ENCODE data around the gene DEUP1.
"Not testable (repeated sequence)": the region's sequence is repeated elsewhere in the genome, so short reads cannot be mapped to it uniquely, and the experiment has no call there.

The DEUP1 gene, protein sequence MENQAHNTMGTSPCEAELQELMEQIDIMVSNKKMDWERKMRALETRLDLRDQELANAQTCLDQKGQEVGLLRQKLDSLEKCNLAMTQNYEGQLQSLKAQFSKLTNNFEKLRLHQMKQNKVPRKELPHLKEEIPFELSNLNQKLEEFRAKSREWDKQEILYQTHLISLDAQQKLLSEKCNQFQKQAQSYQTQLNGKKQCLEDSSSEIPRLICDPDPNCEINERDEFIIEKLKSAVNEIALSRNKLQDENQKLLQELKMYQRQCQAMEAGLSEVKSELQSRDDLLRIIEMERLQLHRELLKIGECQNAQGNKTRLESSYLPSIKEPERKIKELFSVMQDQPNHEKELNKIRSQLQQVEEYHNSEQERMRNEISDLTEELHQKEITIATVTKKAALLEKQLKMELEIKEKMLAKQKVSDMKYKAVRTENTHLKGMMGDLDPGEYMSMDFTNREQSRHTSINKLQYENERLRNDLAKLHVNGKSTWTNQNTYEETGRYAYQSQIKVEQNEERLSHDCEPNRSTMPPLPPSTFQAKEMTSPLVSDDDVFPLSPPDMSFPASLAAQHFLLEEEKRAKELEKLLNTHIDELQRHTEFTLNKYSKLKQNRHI

DNA sequence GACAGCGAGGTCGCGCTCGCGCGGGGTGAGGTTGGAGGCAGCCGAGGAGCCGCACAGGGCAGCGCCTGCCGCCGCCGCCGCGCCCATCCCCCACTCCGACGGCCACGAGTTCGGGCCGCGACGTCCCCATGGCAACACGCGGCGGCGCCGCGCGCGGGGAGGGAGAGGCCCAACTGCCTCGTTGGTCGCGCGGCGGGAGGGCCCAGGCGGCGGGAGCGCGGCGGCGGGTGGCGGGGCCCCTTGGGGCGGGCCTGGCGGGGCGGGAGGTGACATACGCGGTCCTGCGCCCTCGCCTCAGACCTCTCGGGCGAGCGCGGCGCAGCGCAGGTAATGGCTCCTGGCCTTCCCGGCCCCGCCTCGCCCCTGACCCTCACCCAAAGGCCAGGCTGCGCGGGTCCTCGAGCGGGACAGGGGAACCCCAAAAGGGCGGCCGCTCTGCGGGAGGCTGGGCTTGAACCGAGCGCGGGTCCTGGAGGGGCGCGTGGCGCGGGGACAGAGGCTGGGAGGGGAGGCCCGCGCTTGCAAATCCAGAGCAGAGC, at the start of gene DEUP1:
Gene DEUP1 (plus strand): TSS at position 297 of the 539 bp plus-strand sequence. CDS start 1,518 bp downstream, outside the sequence.
- no peak for DNase-seq (ENCODE audit: low read depth)

DNA sequence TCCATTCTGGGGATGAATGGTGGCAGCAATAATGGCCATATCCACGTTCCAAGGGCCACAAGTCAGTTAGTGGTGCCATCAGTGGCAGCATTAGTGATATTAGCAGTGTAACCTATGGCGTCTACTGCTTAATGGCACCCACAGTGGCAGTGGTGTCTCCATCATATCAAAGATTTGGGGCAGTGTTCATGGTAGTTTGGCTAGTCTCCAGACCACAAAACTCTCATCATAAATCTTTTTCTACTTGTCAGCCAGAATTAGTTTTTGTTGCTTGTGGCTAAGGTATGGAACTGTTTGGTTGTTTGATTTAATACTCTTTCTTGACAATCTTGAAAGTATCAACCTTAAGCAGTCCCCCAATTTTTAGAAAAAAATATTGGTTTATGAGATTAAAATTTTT, 45.1 kb upstream of the DEUP1 start:
- no peak for DNase-seq (ENCODE audit: low read depth)

DNA sequence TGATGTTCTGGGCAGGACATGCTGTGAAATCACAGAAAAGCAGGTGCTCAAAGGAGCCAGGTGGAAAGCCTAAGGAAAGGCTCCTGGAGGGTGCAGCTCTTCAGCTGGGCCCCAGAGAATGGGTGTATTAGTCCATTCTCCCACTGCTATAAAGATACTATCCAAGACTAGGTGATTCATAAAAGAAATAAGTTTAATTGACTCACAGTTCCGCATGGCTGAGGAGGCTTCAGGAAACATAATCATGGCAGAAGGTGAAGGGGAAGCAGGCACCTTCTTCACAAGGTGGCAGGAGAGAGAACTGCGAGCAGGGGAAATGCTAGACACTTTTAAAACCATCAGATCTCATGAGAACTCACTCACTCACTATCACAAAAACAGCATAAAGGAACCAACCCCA, 43.1 kb upstream of the DEUP1 start:
- no peak for DNase-seq (ENCODE audit: low read depth)

DNA sequence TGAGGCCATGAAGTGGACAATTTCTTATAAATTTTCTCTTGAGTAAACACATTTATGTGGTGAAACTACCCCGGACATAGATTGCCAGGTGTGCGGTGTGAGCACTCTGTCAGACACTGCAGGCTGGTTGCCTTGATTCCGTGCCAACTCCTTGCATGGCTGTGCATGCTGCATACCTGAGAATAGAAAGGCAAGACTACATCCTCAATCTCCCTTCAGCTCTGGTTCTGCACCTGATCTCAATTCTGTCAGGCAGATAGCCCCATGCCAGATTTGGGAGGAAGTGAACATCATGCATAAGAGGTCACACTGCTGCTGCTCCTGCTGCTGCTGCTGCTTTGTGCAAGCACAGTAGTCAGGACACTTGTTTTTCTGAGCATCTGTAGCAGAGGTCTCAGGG, 42.5 kb upstream of the DEUP1 start:
- no peak for DNase-seq (ENCODE audit: low read depth)

DNA sequence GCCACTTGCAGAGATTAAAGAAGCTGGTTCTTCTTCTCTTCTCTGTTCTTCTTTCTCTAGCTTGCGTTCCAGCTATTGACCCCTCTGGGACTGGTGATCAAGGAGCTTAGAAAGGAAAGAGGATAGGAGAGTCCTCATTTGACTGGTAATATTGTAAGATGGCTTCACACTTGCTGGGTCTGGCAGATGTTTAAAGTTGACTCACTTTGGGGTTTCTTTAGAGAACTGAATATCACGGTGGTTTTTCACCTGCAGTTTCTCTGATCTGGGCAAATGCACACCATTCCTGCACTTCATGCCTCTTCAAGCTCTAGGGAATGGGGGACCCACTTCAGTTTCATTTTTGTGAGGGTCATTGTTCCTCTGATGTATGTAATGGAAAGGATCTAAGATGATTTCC, 41.8 kb upstream of the DEUP1 start:
- no peak for DNase-seq (ENCODE audit: low read depth)

DNA sequence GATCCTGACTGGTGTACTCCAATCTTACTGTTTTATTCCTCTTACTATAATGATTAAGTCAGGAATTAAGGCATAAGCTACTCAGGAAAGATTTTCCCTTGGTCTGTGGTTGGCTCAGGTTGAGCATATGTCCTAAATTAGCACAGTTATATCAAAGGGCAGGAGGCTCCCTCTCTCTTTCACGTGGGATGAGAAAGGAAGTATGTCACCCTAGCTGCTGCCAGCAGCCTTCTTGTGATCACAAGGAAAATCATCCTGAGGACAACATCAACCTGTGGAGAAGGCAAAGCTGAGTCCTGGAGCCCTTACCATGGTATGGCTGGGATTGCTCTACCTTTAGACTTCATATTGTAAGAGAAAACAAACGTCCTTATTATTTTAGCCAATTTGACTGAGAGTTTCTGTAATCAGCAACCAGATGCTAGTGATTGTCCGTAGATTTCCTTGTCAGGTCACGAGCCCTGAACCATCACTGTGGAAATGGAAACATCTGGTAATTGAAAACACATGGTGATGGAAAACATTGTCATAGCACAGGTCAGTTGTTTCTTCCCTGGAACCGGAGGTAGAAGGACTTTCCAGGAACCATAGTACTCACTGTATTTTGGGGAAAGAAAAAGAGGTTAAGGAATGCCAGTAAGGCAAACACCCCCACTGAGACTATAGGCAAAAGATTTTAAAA, 40.6 kb upstream of the DEUP1 start:
- DNase-seq (ENCODE audit: low read depth): no peak

DNA sequence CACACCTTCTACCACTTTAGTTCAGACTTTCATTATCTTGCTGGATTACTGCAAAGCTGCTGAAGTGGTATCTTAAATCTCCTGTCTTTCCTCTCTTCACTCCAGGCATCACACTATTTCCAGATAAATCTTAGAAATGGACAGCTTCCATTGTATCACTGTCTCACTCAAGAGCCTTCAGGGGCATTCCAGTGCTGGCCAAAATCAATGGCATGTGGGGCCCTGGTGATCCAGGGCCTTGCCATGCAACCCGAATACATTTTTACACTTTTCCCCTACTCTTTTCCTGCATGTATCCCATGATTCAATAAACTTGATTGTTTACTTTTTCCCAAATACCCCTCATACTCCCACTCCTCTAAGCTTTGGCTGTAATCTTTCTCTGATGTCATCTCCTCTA, 39.4 kb upstream of the DEUP1 start:
- no peak for DNase-seq (ENCODE audit: low read depth)

DNA sequence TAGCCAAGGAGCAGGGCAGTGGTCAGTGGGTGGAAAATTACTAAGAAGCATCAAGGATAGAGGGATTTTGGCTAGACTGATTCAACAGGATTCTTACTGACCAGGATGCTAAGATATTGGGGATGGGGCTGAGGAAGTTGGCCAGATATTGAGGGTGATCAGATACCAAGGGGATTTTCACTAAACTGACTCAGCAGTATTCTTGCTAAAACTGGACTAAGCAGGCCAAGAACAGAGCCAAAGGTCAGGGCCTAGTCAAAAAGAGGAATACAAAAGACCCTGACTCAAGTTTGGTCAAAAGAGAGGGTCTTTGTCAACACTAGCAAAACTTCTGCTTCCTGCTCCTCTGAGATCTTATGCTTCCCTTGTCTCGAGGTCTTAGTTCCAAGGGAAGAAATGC, 38.6 kb upstream of the DEUP1 start:
- DNase-seq (ENCODE audit: low read depth): no peak

DNA sequence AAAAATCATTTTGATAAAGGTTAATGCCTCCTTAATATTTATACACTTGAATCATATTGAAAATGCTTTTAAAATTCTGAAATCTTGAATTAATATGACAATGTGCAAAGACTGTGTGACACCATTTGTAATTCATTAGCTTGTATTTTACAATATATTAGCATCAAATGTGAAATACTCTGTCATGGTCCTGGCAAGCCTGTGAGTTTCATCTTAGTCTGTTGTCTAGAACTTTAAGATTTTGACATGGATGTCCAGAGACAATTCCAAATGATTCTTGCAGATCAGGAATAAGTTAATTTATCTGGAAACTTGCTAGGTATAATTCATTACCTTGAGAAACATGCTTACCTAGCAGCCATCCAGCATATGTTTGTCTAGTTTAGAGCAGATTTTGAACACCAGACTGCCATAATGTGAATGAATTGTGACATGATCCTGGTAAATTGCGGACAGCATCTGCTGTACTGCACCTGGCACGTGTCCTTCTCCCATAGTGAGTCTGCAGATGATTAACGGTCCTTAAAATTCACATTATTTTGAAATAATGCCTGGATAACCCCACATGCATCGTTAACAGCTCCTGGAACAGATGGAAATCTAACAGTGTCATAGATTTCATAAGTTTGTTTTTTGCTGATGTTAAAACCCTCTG, 34.5 kb upstream of the DEUP1 start:
- no peak for DNase-seq (ENCODE audit: low read depth)

DNA sequence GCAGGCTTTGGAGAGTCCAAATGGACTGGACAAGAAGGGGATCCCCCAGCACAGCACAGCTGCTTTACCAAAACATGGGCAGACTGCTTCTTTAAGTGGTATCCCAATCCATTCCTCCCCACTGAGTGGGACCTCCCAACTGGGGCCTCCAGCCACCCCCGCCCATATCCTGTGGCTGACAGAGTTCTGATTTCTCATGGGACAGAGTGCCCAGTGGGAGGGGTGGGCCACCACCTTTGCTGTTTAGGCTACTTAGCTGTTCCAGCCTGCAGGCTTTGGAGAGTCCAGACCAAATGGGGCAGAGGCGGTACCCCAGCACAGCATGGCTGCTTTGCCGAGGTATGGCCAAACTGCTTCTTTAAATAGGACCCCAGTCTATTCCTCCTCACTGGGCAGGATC, 26.9 kb upstream of the DEUP1 start:
- no peak for DNase-seq (ENCODE audit: low read depth)

DNA sequence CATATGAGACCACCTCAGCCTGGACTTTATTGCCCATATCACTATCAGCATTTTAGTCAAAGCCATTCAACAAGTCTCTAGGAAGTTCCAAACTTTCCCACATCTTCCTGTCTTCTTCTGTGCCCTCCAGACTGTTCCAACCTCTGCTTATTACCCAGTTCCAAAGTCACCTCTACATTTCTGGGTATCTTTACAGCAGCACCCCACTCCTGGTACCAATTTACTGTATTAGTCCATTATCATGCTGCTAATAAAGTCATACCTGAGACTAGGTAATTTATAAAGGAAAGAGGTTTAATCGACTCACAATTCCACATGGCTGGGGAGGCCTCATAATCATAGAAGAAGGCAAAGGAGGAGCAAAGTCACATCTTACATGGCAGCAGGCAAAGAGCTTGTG, 16.1 kb upstream of the DEUP1 start:
- DNase-seq (ENCODE audit: low read depth): not testable (repeated sequence)

DNA sequence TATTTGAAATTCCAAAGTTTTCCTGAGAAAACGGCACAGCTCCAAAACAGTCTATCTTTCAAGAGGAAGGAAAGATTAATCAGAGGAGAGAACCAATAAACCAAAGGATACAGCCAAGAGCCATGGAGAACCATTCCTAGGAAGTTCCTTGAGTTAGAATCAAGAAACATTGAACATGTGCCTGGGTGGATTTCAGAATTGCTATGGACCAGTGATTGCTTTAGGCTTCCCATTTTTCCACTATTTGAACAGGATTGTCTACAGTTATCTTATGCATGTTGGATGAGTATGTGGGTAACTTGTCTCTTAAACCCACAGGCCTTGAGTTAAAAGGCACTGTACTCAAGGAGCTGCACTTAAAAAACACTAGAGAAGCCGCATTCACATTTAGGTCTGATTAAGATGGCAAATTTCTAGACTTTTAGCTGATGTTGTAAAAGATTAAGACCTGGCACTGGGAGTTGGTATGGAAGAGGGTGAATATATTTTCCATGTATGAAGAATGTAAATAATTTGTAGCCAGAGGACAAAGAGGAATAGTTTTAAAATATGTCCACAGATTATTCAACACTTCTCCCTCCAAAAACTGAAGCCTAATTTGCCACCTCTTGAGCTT, 11.2 kb upstream of the DEUP1 start:
- DNase-seq (ENCODE audit: low read depth): no peak

DNA sequence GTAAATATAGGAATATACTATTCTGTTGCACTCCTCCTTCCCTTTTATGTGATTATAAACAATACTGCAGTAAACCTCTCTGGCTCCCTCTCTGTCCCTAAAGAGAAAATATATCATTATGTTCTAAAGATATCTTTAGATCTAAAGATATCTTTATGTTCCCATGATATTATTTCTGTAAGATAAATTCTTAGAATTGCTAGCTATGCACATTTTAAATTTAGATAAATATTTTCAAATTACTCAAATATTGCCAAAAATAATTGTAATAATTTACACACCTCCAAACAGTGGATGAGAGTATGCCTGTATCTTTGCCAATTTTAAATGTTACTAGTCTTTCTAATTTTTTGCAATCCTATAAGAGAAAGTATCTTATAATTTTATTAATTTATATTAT, 10.3 kb upstream of the DEUP1 start:
- DNase-seq (ENCODE audit: low read depth): no peak

DNA sequence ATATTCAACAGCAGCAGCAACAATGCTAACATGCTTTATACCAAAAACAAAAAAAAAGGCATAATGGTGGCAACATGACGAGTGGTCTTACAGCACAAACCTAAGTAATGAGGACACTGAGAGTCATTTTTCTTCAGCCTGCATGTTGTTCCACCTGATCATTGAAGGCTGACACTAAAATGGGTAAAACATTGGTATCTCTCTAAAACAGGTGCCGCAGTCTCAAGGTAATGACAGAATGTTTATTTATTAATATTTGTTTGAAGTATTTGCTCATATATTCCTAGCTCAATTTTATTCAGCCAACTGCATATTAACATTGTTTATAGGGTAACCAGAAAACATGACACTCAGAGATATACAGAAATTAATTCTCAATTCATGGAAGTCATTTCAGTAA, 8.3 kb upstream of the DEUP1 start:
- no peak for DNase-seq (ENCODE audit: low read depth)

DNA sequence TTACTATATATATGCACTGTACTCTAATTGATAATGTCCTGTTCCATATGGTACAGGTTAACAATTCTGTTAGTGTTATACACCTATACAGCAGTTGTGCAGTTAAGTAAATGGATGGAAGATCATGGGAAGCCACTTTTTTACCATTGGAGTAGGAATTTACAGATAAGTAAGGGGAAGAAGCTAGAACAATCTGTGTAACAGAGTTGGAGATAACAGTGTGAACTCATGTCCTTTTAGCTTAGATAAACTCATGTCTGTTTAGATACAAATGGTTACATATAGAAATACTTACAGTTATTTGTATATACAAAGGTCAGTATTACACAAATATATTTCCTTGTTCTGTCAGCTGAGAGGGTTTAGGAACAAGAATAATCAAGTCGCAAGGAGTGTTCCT, 6.8 kb upstream of the DEUP1 start:
- no peak for DNase-seq (ENCODE audit: low read depth)

DNA sequence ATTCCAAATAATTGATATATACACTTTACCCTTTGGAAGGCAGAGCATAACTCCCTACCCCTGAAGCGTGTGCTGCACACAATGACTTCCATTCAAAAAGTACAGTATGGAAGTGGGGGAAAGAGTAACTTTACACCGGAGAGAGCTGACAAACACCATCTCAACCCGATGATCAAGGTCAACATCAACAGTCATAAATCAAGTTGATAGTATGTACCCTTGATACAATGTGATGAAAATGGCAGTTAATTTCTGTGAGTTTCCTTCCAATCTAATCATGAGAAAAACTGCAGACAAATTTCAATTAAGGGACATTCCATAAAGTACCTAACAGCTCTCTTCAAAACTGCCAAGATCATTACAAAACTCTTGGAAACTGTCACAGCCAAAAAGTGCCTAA, 6.0 kb upstream of the DEUP1 start:
- DNase-seq (ENCODE audit: low read depth): no peak

DNA sequence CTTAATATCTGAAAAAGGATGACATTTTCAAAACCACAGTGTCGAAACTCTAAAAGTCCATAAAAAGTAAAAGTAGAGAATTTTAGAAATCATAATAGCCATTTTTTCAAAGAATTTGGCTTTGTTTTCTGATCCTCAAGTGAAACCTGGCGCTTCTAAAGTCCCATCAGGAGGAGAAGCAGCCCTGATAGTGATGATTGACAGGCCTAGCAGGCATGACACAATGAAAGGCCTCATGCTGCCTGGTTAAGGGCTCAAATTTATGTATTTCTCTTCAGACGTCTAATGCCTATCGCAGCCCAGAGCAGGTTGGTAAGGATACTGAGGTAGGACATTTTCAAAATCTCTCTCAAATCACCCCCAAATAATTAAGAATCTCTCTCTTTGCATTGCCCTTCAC, 3.9 kb upstream of the DEUP1 start:
- no peak for DNase-seq (ENCODE audit: low read depth)

DNA sequence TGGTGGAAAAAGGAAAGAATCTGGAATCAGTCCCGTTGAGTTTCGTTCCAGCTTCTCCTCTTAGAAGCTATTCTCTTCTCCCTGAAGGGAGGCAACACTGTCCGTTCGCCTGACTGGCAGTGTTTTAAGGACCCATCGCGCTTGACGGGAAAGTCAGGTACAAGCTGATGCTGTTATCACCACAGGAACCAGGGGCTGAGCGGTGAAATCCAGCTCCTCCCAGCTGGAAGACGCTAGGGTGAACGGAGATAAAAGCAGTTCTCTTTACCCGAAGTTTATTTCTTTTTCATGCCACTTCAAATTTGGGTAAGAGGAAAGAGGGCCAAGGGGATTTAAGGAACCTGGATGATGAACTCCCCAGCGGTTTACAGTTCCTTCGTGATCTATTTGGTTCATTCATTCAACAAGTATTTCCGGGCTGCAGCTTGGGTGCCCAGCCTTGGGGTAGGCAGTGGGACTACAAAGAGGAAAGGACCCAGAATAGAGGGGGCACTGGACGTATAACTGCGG, 551 bp upstream of the DEUP1 start:
- DNase-seq (ENCODE audit: low read depth): no peak

DNA sequence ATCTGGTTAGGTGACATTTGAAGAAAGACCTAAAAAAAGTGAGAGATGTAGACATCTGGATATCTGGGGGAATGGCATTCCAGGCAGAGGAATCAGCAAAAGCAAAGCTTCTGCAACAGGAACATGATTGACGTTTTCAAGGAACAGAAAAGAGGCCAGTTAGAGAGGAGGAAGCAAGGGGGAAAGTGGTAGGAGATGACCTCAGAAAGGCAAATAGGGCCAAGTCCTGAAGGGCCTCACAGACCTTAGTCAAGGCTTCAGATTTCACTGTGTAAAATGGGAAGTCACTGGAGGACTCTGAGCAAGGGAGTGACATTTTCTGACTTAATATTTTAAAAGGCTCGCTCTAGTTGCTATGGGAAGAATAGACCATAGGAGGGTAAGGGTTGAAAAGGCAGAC, 9.7 kb downstream of the DEUP1 start:
- no peak for DNase-seq (ENCODE audit: low read depth)

DNA sequence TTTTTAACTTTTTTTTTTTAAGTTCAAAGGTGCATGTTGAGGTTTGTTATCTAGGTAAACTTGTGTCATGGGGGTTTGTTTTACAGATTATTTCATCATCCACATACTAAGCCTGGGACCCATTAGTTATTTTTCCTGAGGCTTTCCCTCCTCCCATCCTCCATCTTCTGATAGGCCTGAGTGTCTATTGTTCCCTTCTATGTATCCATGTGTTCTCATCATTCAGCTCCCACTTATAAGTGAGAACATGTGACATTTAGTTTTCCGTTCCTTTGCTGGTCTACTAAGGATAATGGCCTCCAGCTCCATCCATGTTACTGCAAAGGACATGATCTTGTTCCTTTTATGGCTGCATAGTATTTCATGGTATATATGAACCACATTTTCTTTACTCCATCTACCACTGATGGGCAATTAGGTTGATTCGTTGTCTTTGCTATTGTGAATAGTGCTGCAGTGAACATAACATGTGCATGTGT, 14.4 kb downstream of the DEUP1 start:
- DNase-seq (ENCODE audit: low read depth): no peak

DNA sequence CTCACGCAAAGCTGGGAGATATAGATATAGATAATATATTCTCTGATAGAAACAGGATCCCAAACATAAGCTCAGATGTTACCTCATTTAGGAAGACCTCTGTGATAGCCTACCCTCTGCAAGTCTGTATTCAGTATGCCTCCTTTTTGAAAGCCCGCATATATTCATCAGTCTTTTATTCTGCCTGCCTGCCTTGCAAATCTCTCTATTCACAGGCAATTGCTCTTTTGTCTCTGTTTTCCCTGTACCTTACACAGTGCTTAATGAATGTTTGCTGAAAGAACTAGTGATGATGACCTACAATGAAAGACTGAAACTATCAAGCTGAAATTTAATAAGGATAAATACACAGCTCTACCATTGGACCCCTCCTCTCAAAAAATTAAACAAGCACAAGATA, 18.4 kb downstream of the DEUP1 start:
- DNase-seq (ENCODE audit: low read depth): no peak

DNA sequence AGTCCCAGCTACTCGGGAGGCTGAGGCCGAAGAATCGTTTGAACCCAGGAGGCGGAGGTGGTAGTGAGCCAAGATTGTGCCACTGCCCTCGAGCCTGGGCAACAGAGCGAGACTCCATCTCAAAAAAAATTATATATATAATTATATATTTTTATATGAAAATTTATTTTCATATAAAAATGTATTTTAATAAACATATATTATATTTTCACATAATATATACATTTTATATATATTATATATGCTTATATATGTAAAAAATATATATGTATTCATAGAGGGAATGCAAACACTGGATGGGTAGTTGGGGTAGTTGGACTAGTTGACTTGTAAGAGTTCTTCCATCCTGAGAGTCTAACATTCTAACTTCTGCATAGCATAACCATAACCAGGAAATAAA, 20.3 kb downstream of the DEUP1 start:
- no peak for DNase-seq (ENCODE audit: low read depth)

Measured in GM04504 (cell line).